Fibroblast of lung (primary cell): ENCODE measurements around the gene VEPH1. TPM values are rescaled to one million over a fixed set of nuclear protein-coding genes. Genes with fewer than 3 reads are reported as not detected.

ENCODE experiments used
- DNase-seq, 2 donors: peaks; one replicate each; pipeline versions ENCODE4 v3.0.0 to v3.0.0-alpha.2; 2010; ENCODE audit warnings: low read depth in 2 of 2
- H2AFZ ChIP-seq: 2 replicates; pipeline ENCODE4 v1.5.1; 2012; ENCODE audit warnings: low read length, control low read depth, inconsistent platforms
- H3K27ac ChIP-seq: 2 replicates; pipeline ENCODE4 v1.5.1; 2011; ENCODE audit warnings: low read length, control low read depth; ENCODE audit not compliant: insufficient read depth
- H3K27me3 ChIP-seq: 2 replicates; pipeline ENCODE4 v1.5.1; 2011; ENCODE audit warnings: mild to moderate bottlenecking, low read length; ENCODE audit not compliant: control insufficient read depth, insufficient read depth
- H3K36me3 ChIP-seq: 2 replicates; pipeline ENCODE4 v1.5.1; 2011; ENCODE audit warnings: low read length; ENCODE audit not compliant: control insufficient read depth, insufficient read depth
- H3K4me1 ChIP-seq: 2 replicates; pipeline ENCODE4 v1.5.1; 2011; ENCODE audit warnings: low read length; ENCODE audit not compliant: control insufficient read depth, insufficient read depth; ENCODE audit errors: extremely low read depth
- H3K4me2 ChIP-seq: 2 replicates; pipeline ENCODE4 v1.5.1; 2011; ENCODE audit warnings: low read length, control low read depth; ENCODE audit not compliant: insufficient read depth; ENCODE audit errors: extremely low read depth
- H3K4me3 ChIP-seq, 4 experiments: fragments of 200-600 bp in 1 of 4; sonication (generic) in 1 of 4; replicated peaks in 1 of 4; 2 replicates each; pipeline ENCODE4 v1.5.1; 2011 to 2016; ENCODE audit warnings: low read length in 4 of 4, low read depth in 3 of 4, mild to moderate bottlenecking in 3 of 4, control low read depth in 2 of 4, inconsistent platforms in 1 of 4, mixed read lengths in 1 of 4; ENCODE audit not compliant: insufficient read depth in 1 of 4; ENCODE audit errors: control extremely low read depth in 1 of 4
- H3K79me2 ChIP-seq: 2 replicates; pipeline ENCODE4 v1.5.1; 2012; ENCODE audit warnings: mild to moderate bottlenecking, low read length, inconsistent platforms; ENCODE audit not compliant: control insufficient read depth, insufficient read depth
- H3K9ac ChIP-seq: 2 replicates; pipeline ENCODE4 v1.5.1; 2011; ENCODE audit warnings: mild to moderate bottlenecking, low read length, control low read depth; ENCODE audit not compliant: insufficient read depth
- H3K9me3 ChIP-seq: 2 replicates; pipeline ENCODE4 v1.5.1; 2012; ENCODE audit warnings: low read depth, low read length; ENCODE audit not compliant: control insufficient read depth, insufficient read depth
- H4K20me1 ChIP-seq: 2 replicates; pipeline ENCODE4 v1.5.1; 2011; ENCODE audit warnings: low read length; ENCODE audit not compliant: control insufficient read depth, insufficient read depth; ENCODE audit errors: extremely low read depth
- CTCF ChIP-seq, 2 donors: IDR thresholded peaks in 1 of 2; conservative IDR thresholded peaks in 1 of 2; 1 replicate in 1 of 2; 2 replicates in 1 of 2; pipeline ENCODE4 v1.5.1; 2011 to 2012; ENCODE audit warnings: low read length in 2 of 2, control low read depth in 1 of 2, inconsistent platforms in 1 of 2, low read depth in 1 of 2, mild to moderate bottlenecking in 1 of 2
- EZH2 ChIP-seq: IDR thresholded peaks from 2 replicates; pipeline ENCODE4 v1.5.1; 2012; ENCODE audit warnings: low read length, control low read depth, mild to moderate bottlenecking; ENCODE audit errors: missing control alignments
- polyA plus RNA-seq, 2 donors: library from polyadenylated mRNA; depleted of rRNA in 1 of 2; stranded (reverse) in 1 of 2; unstranded in 1 of 2; fragments of >200 nt; gene quantifications; 2 replicates each; pipeline ENCODE4 v1.2.1, GENCODE V29; 2011 to 2012; ENCODE audit warnings: missing spikeins in 1 of 2
- total RNA-seq: library from RNA; depleted of rRNA; stranded (reverse); fragments of >200 nt; gene quantifications from 2 replicates; pipeline ENCODE4 v1.2.1, GENCODE V29; 2014

VEPH1 gene
- total and polyA plus RNA-seq, 2 donors (not counting 1 experiment from before 2014, with no cell fraction given): 13.1 to 34.7 TPM

GRCh38 chr3:157354722-157355121 lies 148.5 kb downstream of the VEPH1 start:
- Histone ChIP-seq H2AFZ (no peak overlapping the region), H3K79me2 (no peaks in the 10 kb centered on the region), H3K27ac (no peak overlapping the region), H3K4me2 (no peak overlapping the region), H3K9me3 (no peaks in the 10 kb centered on the region), H3K27me3 (no peaks in the 10 kb centered on the region), H4K20me1 (no peaks in the 10 kb centered on the region), H3K4me3 (no peak overlapping the region), H3K9ac (no peak overlapping the region), H3K36me3 (no peaks in the 10 kb centered on the region), H3K4me1 (peaks cover 4% of the 10 kb centered on the region)
- peak in 1 of 2 donors; percentile 42 for DNase-seq
- peak; percentile 43 to 61 for TF ChIP-seq CTCF (conservative IDR thresholded peaks at IDR 0.05 in 1 of 2, IDR thresholded peaks at IDR 0.05 in 1 of 2; ENCODE audit: low read depth in 1 of 2, low read length in 2 of 2)
- no peak for TF ChIP-seq EZH2

GRCh38 chr3:157354254-157354653 lies 149.0 kb downstream of the VEPH1 start:
- TF ChIP-seq EZH2 (no peak), CTCF (conservative IDR thresholded peaks at IDR 0.05 in 1 of 2, IDR thresholded peaks at IDR 0.05 in 1 of 2; ENCODE audit: low read depth in 1 of 2, low read length in 2 of 2) (no peak)
- H3K9ac ChIP-seq: no peak overlapping the region

GRCh38 chr3:157353652-157354051 lies 149.6 kb downstream of the VEPH1 start:
- Histone ChIP-seq H3K9me3 (no peaks in the 10 kb centered on the region), H3K4me2 (no peak overlapping the region), H3K27ac (no peak overlapping the region), H3K4me3 (no peak overlapping the region), H3K9ac (no peak overlapping the region), H2AFZ (no peak overlapping the region), H4K20me1 (no peaks in the 10 kb centered on the region), H3K27me3 (no peaks in the 10 kb centered on the region), H3K36me3 (no peaks in the 10 kb centered on the region), H3K4me1 (peaks cover 2% of the 10 kb centered on the region), H3K79me2 (no peaks in the 10 kb centered on the region)
- DNase-seq: no peak
- TF ChIP-seq CTCF (conservative IDR thresholded peaks at IDR 0.05 in 1 of 2, IDR thresholded peaks at IDR 0.05 in 1 of 2; ENCODE audit: low read depth in 1 of 2, low read length in 2 of 2) (no peak), EZH2 (no peak)

More at GRCh38 chr3:157354254-157354653, 149.0 kb downstream of the VEPH1 start:
- no peaks in the 10 kb centered on the region for H3K9me3 ChIP-seq
- no peak overlapping the region for H3K4me2 ChIP-seq
- no peaks in the 10 kb centered on the region for H4K20me1 ChIP-seq
- DNase-seq: no peak
- no peak overlapping the region for H3K4me3 ChIP-seq
- H3K27me3 ChIP-seq: no peaks in the 10 kb centered on the region
- H3K27ac ChIP-seq: no peak overlapping the region
- H3K4me1 ChIP-seq: peaks cover 4% of the 10 kb centered on the region
- H3K79me2 ChIP-seq: no peaks in the 10 kb centered on the region
- no peaks in the 10 kb centered on the region for H3K36me3 ChIP-seq
- no peak overlapping the region for H2AFZ ChIP-seq
